HCT116 (cell line): ENCODE measurements around the gene PPP2R5A.

ENCODE experiments used
- POLR2A ChIP-seq: IDR thresholded peaks from 2 replicates; pipeline ENCODE4 v1.7.0; 2011; ENCODE audit warnings: borderline replicate concordance; ENCODE audit not compliant: insufficient read depth, insufficient read length; ENCODE audit errors: extremely low read depth
- TF ChIP-seq, protein P1 (sequence below), 3 experiments: fragments of 200-600 bp in 1 of 3; sonication (generic) in 1 of 3; IDR thresholded peaks in 2 of 3; conservative IDR thresholded peaks in 1 of 3; 2 replicates each; pipeline ENCODE4 v1.5.1; 2012 to 2017; ENCODE audit warnings: low read depth in 2 of 3, low read length in 2 of 3, antibody characterized with exemption in 1 of 3, borderline replicate concordance in 1 of 3, control low read depth in 1 of 3, mild to moderate bottlenecking in 1 of 3, mixed read lengths in 1 of 3, mixed run types in 1 of 3, moderate library complexity in 1 of 3; ENCODE audit not compliant: insufficient read depth in 1 of 3

DNA sequence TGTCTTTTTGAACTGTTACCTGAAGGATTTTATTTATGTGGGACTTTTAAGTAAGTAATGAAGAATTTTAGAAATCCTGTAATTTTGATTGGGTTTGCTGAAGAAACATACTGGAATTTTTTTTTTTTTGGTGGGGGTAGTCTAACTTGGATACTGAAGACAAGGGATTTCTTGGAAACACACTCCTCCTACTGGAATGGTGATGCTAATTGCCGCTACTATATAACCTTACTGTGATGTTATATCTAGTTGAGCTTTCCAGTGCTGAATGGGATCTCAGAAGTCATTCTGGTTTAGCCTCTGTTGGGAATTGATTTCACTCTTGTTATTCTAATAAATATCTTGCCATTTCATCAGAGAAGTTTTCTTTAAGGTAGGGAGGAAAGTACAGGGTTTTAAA is 8.4 kb downstream of the PPP2R5A start:
- no peak for TF ChIP-seq POLR2A
- TF ChIP-seq, protein P1, sequence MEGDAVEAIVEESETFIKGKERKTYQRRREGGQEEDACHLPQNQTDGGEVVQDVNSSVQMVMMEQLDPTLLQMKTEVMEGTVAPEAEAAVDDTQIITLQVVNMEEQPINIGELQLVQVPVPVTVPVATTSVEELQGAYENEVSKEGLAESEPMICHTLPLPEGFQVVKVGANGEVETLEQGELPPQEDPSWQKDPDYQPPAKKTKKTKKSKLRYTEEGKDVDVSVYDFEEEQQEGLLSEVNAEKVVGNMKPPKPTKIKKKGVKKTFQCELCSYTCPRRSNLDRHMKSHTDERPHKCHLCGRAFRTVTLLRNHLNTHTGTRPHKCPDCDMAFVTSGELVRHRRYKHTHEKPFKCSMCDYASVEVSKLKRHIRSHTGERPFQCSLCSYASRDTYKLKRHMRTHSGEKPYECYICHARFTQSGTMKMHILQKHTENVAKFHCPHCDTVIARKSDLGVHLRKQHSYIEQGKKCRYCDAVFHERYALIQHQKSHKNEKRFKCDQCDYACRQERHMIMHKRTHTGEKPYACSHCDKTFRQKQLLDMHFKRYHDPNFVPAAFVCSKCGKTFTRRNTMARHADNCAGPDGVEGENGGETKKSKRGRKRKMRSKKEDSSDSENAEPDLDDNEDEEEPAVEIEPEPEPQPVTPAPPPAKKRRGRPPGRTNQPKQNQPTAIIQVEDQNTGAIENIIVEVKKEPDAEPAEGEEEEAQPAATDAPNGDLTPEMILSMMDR (IDR thresholded peaks at IDR 0.05 in 2 of 3, conservative IDR thresholded peaks at IDR 0.05 in 1 of 3; ENCODE audit: borderline replicate concordance in 1 of 3, insufficient read depth in 1 of 3, low read depth in 2 of 3, low read length in 2 of 3) = 0 out of 6 replicates have a peak, but pooled peaks of 1 of the 3 experiments have one; percentile 18
